Small intestine (tissue), 7 donors: Measurements from ENCODE around the gene ROR1. TPM values are rescaled to one million over a fixed set of nuclear protein-coding genes. Genes with fewer than 3 reads are reported as not detected.

ENCODE experiments used
- DNase-seq, 2 donors: peaks; one replicate each; pipeline versions ENCODE4 v3.0.0 to v3.0.0-alpha.2; 2013
- FAIRE-seq: peaks from 2 replicates; lab custom pipeline; 2012; peaks lifted over from hg19 to GRCh38; lab: Jason Lieb, UNC
- H3K27ac ChIP-seq, 3 donors: one replicate each; pipeline ENCODE4 v1.5.1; 2013; ENCODE audit warnings: low read length in 2 of 3, mild to moderate bottlenecking in 2 of 3, control low read depth in 1 of 3, inconsistent platforms in 1 of 3, low read depth in 1 of 3, moderate library complexity in 1 of 3
- H3K27me3 ChIP-seq, 3 donors: one replicate each; pipeline ENCODE4 v1.6.1; 2013; ENCODE audit warnings: low read length in 3 of 3, inconsistent platforms in 1 of 3; ENCODE audit not compliant: control insufficient read depth in 3 of 3, insufficient read depth in 3 of 3
- H3K36me3 ChIP-seq, 3 donors: one replicate each; pipeline ENCODE4 v1.6.1; 2013; ENCODE audit warnings: low read length in 3 of 3, inconsistent platforms in 1 of 3, low read depth in 1 of 3, mild to moderate bottlenecking in 1 of 3, moderate library complexity in 1 of 3; ENCODE audit not compliant: control insufficient read depth in 3 of 3, insufficient read depth in 2 of 3
- H3K4me1 ChIP-seq, 3 donors: one replicate each; pipeline ENCODE4 v1.6.1; 2013; ENCODE audit warnings: low read length in 2 of 3, inconsistent platforms in 1 of 3, low read depth in 1 of 3, mild to moderate bottlenecking in 1 of 3, moderate library complexity in 1 of 3; ENCODE audit not compliant: control insufficient read depth in 3 of 3, insufficient read depth in 2 of 3
- H3K4me3 ChIP-seq, 3 donors: one replicate each; pipeline ENCODE4 v1.5.1; 2013; ENCODE audit warnings: low read length in 3 of 3, control low read depth in 1 of 3, inconsistent platforms in 1 of 3, low read depth in 1 of 3, mild to moderate bottlenecking in 1 of 3, moderate library complexity in 1 of 3
- H3K9me3 ChIP-seq, 2 donors: one replicate each; pipeline ENCODE4 v1.6.1; 2013; ENCODE audit warnings: low read depth in 1 of 2, low read length in 1 of 2; ENCODE audit not compliant: control insufficient read depth in 2 of 2, insufficient read depth in 1 of 2
- WGBS, 3 donors: extraction: QIAGEN DNeasy Blood & Tissue Kit; methylation state at CpG; one replicate each; pipeline ENCODE4 v1.1.7; 2013; 5-methylcytosine and 5-hydroxymethylcytosine counted together
- polyA plus RNA-seq, 4 donors: library from polyadenylated mRNA; stranded (reverse) in 3 of 4; unstranded in 1 of 4; fragments of 200-250 nt in 3 of 4; fragments of 120-200 nt in 1 of 4; gene quantifications; one replicate each; pipeline versions ENCODE4 v1.2.1 to v1.2.3, GENCODE V29; 2013
- donor health status: healthy with polysubstance abuse.
- donor health status: control.
- donor health status: control.
- donor health status: Bipolar disorder and iron deficiency.
- donor health status: healthy.

ROR1 gene
- polyA plus RNA-seq, 4 donors, result 0.22 to 3.6 (median 3.2) TPM; not detected in 1

- peak; percentile 18 to 21 for DNase-seq
- Histone ChIP-seq H3K27ac (no peak overlapping the region), H3K4me3 (no peak overlapping the region), H3K27me3 (no peaks in the 10 kb centered on the region), H3K9me3 (no peaks in the 10 kb centered on the region), H3K4me1 (no peaks in the 10 kb centered on the region), H3K36me3 (no peaks in the 10 kb centered on the region)
- WGBS, 3 donors, result 64 to 67% (median 65%) methylated on average over 8 of the region's 8 CpGs
- FAIRE-seq, result no peak
These were observed 232.6 kb downstream of the ROR1 start for GRCh38 chr1:64006276-64007051.

DNA sequence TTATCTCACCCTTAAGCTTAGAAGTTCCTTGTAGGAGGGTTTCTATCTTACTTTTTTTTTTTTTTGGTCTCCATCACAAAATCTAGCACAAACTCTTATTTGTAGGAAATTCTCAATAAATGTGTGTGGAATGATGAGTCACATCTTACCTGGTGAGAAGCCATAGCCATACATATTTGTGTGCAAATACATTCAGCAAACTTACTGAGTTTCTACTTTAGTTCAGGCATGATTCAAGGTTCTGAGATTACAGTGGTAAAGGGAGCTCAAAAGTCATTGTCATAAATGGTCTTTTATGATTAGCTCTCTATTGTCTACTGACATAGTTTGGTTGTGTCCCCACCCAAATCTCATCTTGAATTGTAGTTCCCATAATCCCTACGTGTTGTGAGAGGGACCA lies 236.5 kb downstream of the ROR1 start:
- FAIRE-seq (no peak), DNase-seq (no peak)
- H3K4me1 ChIP-seq, result no peaks in the 10 kb centered on the region
- WGBS, 3 donors, result 66 to 71% (median 67%) methylated on average over 1 of the region's 1 CpG
- H3K9me3 ChIP-seq, result no peaks in the 10 kb centered on the region
- no peaks in the 10 kb centered on the region for H3K27me3 ChIP-seq
- H3K36me3 ChIP-seq, result peaks cover 0 to 2% (median 0%) of the 10 kb centered on the region in 3 donors
- no peak overlapping the region for H3K4me3 ChIP-seq
- H3K27ac ChIP-seq, result no peak overlapping the region

DNA sequence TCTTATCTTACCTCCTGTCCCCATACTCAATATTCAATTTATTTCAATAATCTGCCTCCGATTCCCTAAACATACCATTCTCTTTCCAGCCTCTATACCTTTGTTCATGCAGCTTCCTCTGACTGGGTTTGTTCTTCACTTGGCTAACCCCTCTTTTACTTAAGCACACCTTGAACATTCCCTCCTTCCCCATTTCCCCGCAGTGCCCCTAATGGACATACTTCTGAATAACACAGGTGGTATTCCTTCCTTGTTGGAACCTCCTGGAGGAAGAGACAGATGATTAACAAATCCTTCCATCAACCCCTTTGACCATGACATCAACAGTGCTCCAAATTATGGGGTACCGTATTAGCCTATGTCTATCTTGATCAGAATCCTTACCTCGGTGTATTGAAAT lies 239.6 kb downstream of the ROR1 start:
- H3K9me3 ChIP-seq, result no peaks in the 10 kb centered on the region
- FAIRE-seq (no peak), DNase-seq (no peak)
- H3K27me3 ChIP-seq, result no peaks in the 10 kb centered on the region
- H3K27ac ChIP-seq, result no peak overlapping the region
- no peaks in the 10 kb centered on the region for H3K4me1 ChIP-seq
- H3K4me3 ChIP-seq, result no peak overlapping the region
- peaks cover 0 to 5% (median 0%) of the 10 kb centered on the region in 3 donors for H3K36me3 ChIP-seq
- WGBS, 3 donors, result 71 to 72% (median 71%) methylated on average over 4 of the region's 4 CpGs

- WGBS, 3 donors, result 21 to 33% (median 33%) methylated on average over 2 of the region's 2 CpGs
- FAIRE-seq, result no peak
These were observed 246.0 kb downstream of the ROR1 start for GRCh38 chr1:64019818-64020217.

GRCh38 chr1:64021066-64021465 lies 247.2 kb downstream of the ROR1 start:
- H3K27ac ChIP-seq, result peak overlapping the region in 1 of 3 donors; percentile 62

More at GRCh38 chr1:64019818-64020217, 246.0 kb downstream of the ROR1 start:
- DNase-seq, result peak; percentile 71 to 72
- Histone ChIP-seq H3K4me3 (no peak overlapping the region), H3K36me3 (peaks cover 0 to 5% (median 0%) of the 10 kb centered on the region in 3 donors), H3K9me3 (no peaks in the 10 kb centered on the region), H3K4me1 (peaks cover 0 to 10% (median 0%) of the 10 kb centered on the region in 3 donors), H3K27me3 (no peaks in the 10 kb centered on the region), H3K27ac (peak overlapping the region in 2 of 3 donors; percentile 14 to 62)

GRCh38 chr1:64025051-64025450 lies 251.2 kb downstream of the ROR1 start:
- 67 to 80% (median 72%) methylated on average over 4 of the region's 4 CpGs for WGBS, 3 donors
- Histone ChIP-seq H3K27me3 (no peaks in the 10 kb centered on the region), H3K9me3 (peaks cover 0 to 4% of the 10 kb centered on the region in 2 donors), H3K36me3 (no peaks in the 10 kb centered on the region), H3K4me1 (peaks cover 0 to 6% (median 0%) of the 10 kb centered on the region in 3 donors), H3K4me3 (no peak overlapping the region), H3K27ac (no peak overlapping the region)
- no peak for FAIRE-seq
- DNase-seq, result peak in 1 of 2 donors; percentile 55

More at GRCh38 chr1:64021066-64021465, 247.2 kb downstream of the ROR1 start:
- Histone ChIP-seq H3K9me3 (no peaks in the 10 kb centered on the region), H3K36me3 (peaks cover 0 to 3% (median 0%) of the 10 kb centered on the region in 3 donors), H3K27me3 (no peaks in the 10 kb centered on the region), H3K4me3 (no peak overlapping the region), H3K4me1 (peaks cover 0 to 10% (median 0%) of the 10 kb centered on the region in 3 donors)
- 92 to 94% (median 93%) methylated on average over 3 of the region's 3 CpGs for WGBS, 3 donors
- DNase-seq, result peak in 1 of 2 donors; percentile 53
- no peak for FAIRE-seq

- Histone ChIP-seq H3K36me3 (no peaks in the 10 kb centered on the region), H3K4me1 (no peaks in the 10 kb centered on the region), H3K27ac (no peak overlapping the region), H3K27me3 (no peaks in the 10 kb centered on the region), H3K9me3 (peaks cover 0 to 4% of the 10 kb centered on the region in 2 donors), H3K4me3 (no peak overlapping the region)
- DNase-seq (no peak), FAIRE-seq (no peak)
- 92 to 98% (median 94%) methylated on average over 1 of the region's 1 CpG for WGBS, 3 donors
These were observed 255.2 kb downstream of the ROR1 start for GRCh38 chr1:64029037-64029436.

DNA sequence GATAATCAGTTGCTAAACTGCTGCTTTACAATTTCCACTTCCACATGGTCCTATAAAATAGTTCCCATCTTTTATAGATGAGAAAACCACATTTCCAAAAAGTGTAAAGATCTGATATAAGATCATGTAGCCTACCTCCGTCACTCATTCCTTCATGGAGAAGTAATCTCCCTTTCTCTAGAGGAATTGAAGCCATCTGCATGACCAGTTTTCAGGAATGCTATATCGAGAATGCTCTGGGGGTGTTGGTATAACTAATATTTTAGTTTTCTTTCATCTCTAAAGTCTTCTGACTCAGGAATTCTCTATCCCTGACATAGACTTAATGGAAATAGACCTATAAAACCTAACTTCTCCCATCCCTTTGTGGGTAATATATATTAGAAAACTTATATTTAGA lies 256.6 kb downstream of the ROR1 start:
- H3K9me3 ChIP-seq, result peaks cover 0 to 4% of the 10 kb centered on the region in 2 donors
- no peaks in the 10 kb centered on the region for H3K4me1 ChIP-seq
- DNase-seq, result no peak
- H3K27ac ChIP-seq, result no peak overlapping the region
- WGBS, 3 donors, result 89 to 92% (median 92%) methylated on average over 2 of the region's 2 CpGs
- H3K27me3 ChIP-seq, result no peaks in the 10 kb centered on the region
- no peak overlapping the region for H3K4me3 ChIP-seq
- FAIRE-seq, result no peak
- H3K36me3 ChIP-seq, result no peaks in the 10 kb centered on the region
